ENCODE measurements around the gene HSD17B10.
A peak's percentile ranks its signal among the peaks of the same experiment; 100 is the strongest.
"Not testable (repeated sequence)": the region's sequence is repeated elsewhere in the genome, so short reads cannot be mapped to it uniquely, and the experiment has no call there.

The HSD17B10 gene

GRCh38 chrX:53437206-53437605, 3.0 kb upstream of the HSD17B10 start:
- no peak for DNase-seq (ENCODE audit: low spot score)

GRCh38 chrX:53435997-53436396, 1.8 kb upstream of the HSD17B10 start:
- no peak for DNase-seq (ENCODE audit: low spot score)

DNA sequence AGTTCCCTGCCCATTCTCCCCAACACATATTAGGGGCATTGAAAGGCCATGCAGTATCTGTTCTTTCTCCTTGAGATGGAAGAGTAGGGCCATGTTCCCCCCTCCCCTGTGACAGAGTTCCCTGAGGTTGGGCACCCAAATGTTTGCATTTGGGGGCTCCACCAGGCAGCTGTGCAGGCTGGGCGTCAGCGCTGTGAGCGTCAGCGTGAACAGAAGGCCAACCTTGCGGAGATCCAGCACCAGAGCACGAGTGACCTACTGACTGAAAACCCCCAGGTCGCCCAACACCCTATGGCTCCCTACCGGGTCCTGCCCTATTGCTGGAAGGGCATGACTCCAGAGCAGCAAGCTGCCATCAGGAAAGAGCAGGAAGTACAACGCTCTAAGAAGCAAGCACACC, 3.9 kb downstream of the HSD17B10 start:
- DNase-seq (ENCODE audit: low spot score), result no peak

DNA sequence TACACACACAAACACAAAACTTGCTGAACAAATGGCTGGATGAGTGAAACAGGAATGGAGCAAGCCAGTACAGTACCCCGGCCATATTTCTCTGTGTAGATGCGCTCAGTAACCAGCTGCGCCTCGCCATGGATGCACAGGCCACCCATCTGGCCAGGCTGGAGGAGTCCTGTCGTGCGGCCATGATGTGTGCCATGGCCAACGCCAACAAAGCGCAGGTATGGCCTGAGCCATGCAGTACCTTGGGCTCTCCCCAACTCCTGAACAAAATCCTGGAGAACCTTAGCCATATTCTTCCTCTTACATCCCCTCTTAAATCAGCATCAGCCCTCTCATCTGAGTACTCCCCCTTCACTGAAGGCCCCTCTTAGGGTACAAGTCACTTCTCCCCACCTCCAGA, 4.4 kb downstream of the HSD17B10 start:
- no peak for DNase-seq (ENCODE audit: low spot score)

DNA sequence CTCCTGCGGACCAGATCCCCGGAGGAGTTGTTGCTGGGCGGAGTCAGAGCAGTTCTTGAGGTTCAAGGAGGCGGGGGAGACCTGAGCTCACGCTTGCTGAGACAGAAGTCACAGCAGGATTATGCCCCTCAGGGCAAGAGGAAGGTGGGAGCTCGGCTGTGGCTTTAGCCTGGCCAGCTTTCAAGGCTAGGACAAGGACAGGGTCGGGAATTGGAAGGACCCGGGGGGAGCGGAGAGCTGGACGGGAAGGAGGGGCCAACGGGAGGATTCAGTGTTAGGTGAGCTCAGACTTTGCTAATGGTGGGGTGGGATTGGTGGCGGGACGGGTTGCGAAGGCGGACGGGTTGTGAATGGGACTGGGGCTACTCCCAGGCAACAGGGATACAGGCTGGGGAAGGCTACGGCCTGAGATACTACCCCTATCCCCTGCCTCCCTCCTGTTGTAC, 11.3 kb downstream of the HSD17B10 start, which contains the start of gene RIBC1:
Gene RIBC1 (plus strand): TSS at position 13 of the 446 bp plus-strand sequence. CDS start 3,404 bp downstream, outside the sequence.
- no peak for DNase-seq (ENCODE audit: low spot score)

DNA sequence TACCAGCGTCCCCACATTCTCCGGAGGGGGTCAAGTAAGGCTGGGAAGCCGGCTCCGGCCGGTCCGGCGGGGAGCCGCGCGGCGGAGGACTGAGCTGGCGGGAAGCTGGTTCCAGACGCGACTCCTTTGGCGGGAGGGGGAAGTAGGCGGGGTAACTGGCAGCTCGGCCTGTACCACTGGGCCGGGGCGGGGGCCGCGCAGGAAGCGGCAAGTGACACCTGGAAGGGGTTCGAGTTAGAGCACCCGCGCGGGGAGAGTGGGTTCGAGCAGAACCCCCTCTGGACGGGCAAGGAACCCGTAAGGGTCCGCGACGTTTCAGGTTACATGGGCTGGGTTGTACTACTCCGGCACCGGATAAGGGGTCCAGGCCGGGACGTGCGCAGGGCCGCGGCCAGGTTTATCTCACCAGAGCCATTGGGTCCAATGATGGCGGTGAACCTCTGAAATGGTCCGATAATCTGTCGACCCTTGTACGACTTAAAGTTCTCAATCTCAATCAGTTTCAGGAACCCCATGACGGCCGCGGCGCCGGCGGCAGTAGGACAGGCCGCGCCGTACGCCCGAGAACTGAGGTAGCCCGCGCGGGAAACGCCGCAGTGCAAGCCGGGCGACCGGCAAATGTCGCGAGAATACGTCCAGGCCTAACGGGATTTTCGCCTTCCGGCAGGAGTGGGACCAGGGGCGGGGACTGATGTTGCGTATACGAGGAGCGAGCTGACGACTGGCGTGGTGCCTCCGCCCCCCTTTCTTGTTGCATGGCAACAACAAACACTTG, 11.9 kb downstream of the HSD17B10 start, which contains the start of gene SMC1A:
Gene SMC1A (minus strand): TSS at position 569 of the 775 bp plus-strand sequence. CDS start 54 bp downstream, at position 515.
- peak; percentile 92 for DNase-seq (ENCODE audit: low spot score)

DNA sequence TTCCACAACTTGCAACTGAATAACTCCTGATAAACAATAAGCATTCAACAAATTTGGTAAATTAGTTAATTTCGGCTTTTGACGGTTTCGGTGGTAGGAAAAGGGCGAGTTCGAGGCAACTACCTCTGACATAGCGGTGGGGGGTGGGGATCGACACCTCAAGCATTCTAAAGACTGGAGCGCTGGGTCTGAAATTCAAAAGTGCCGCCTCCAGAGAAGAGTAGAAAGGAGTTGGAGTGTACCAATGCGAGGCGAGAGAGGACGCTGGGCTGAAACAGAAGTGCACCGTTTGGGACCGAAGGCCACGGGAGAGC, 12.4 kb downstream of the HSD17B10 start:
- DNase-seq (ENCODE audit: low spot score), result no peak

- DNase-seq (ENCODE audit: low spot score), result no peak
Observed at GRCh38 chrX:53421125-53421524, 13.0 kb downstream of the HSD17B10 start.

GRCh38 chrX:53420351-53420750, 13.8 kb downstream of the HSD17B10 start:
- DNase-seq (ENCODE audit: low spot score), result not testable (repeated sequence)

- no peak for DNase-seq (ENCODE audit: low spot score)
Observed at GRCh38 chrX:53412446-53412845, 21.7 kb downstream of the HSD17B10 start.

DNA sequence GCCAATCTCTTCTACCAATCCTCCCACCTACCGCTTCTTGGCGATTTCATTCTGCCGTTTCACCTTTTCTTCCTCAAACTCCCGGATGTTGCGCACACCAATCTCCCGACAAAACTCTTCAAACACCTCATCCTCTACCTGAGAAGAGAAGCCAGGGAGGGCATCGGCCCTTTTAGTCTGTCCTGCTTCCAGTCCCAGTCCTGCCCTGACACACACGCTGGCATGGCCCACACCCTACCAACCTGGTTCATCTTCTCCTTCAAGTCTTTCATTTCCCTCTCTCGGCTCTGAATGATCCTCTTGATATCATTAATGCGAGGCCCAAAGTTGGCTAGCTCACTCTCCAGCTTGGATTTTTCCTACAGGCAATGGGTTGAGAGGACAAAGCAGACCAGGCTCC, 30.6 kb downstream of the HSD17B10 start:
- no peak for DNase-seq (ENCODE audit: low spot score)

DNA sequence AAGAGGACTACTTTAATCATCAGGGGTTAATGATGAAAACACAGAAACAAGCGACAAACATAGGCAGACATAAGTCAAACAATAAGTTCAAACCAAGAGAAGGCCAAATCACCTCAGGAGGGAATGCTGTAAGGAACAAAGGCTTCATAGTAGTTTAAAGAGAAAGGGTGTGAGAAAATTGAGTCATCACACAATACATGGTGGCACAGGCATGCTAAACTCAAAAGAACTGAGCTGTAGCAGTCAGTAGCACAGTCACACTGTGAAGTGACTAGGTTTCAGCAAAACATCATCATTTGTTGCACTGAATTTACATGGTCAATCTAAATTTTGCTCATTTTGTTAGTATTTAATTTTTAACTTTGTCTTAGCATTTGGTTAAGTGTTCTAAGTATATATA, 36.0 kb downstream of the HSD17B10 start:
- no peak for DNase-seq (ENCODE audit: low spot score)

- no peak for DNase-seq (ENCODE audit: low spot score)
Observed at GRCh38 chrX:53395605-53396298, 38.4 kb downstream of the HSD17B10 start.

- DNase-seq (ENCODE audit: low spot score), result no peak
Observed at GRCh38 chrX:53383376-53384076, 50.6 kb downstream of the HSD17B10 start.

Measured in globus pallidus (tissue), 1 donor.